SU-DHL-6 (cell line): ENCODE data around the gene EMILIN2.

Source experiments
- H2AFZ ChIP-seq: fragments of 200-600 bp; sonication (generic); 2 replicates; pipeline ENCODE4 v1.6.1; 2014; ENCODE audit warnings: low read depth, mild to moderate bottlenecking, moderate library complexity, mixed read lengths, antibody characterized with exemption, low read length; ENCODE audit not compliant: severe bottlenecking
- H3F3A ChIP-seq: fragments of 200-600 bp; shearing (Covaris generic); 2 replicates; pipeline ENCODE4 v1.6.0; 2016; ENCODE audit warnings: antibody characterized with exemption, mild to moderate bottlenecking; ENCODE audit not compliant: insufficient read depth
- H3K27ac ChIP-seq: fragments of 200-600 bp; sonication (generic); 2 replicates; pipeline ENCODE4 v1.5.1; 2016; ENCODE audit warnings: low read depth, mild to moderate bottlenecking, low read length, moderate library complexity, mixed read lengths
- H3K27me3 ChIP-seq: fragments of 200-600 bp; sonication (generic), shearing (Covaris generic); 2 replicates; pipeline ENCODE4 v1.6.0; 2014; ENCODE audit warnings: mild to moderate bottlenecking, low read length
- H3K36me3 ChIP-seq: fragments of 200-600 bp; sonication (generic); 2 replicates; pipeline ENCODE4 v1.6.1; 2014; ENCODE audit warnings: mild to moderate bottlenecking, low read length, mixed read lengths
- H3K4me2 ChIP-seq: fragments of 300-600, 200-600 bp; shearing (Covaris generic), sonication (generic); 2 replicates; pipeline ENCODE4 v1.6.0; 2014; ENCODE audit warnings: low read length, low read depth, mild to moderate bottlenecking; ENCODE audit not compliant: poor library complexity, severe bottlenecking
- H3K4me3 ChIP-seq: fragments of 200-600 bp; sonication (generic); 2 replicates; pipeline ENCODE4 v1.5.1; 2014; ENCODE audit warnings: antibody characterized with exemption, low read length, mild to moderate bottlenecking, mixed read lengths; ENCODE audit not compliant: insufficient read depth, poor library complexity, severe bottlenecking
- H3K79me2 ChIP-seq: fragments of 200-600 bp; sonication (generic); 2 replicates; pipeline ENCODE4 v1.6.1; 2014; ENCODE audit warnings: mild to moderate bottlenecking, low read length, moderate library complexity; ENCODE audit not compliant: insufficient read depth
- H3K9ac ChIP-seq: fragments of 200-600 bp; sonication (generic); 2 replicates; pipeline ENCODE4 v1.7.0; 2014; ENCODE audit warnings: mild to moderate bottlenecking, low read length
- H3K9me2 ChIP-seq: fragments of 200-600 bp; sonication (generic); replicated peaks from 2 replicates; pipeline ENCODE4 v1.6.1; 2014; ENCODE audit warnings: low read length; ENCODE audit not compliant: insufficient read depth
- H3K9me3 ChIP-seq: fragments of 200-600 bp; sonication (generic); 2 replicates; pipeline ENCODE4 v1.6.1; 2014; ENCODE audit warnings: low read length, mixed read lengths; ENCODE audit not compliant: insufficient read depth
- H4K20me1 ChIP-seq: fragments of 200-600 bp; sonication (generic); 2 replicates; pipeline ENCODE4 v1.6.1; 2014; ENCODE audit warnings: low read depth, mild to moderate bottlenecking, antibody characterized with exemption, low read length, moderate library complexity, mixed read lengths
- EZH2phosphoT487 ChIP-seq: fragments of 200-600 bp; sonication (generic), shearing (Covaris generic); conservative IDR thresholded peaks from 2 replicates; pipeline ENCODE4 v1.6.1; 2018; ENCODE audit warnings: mild to moderate bottlenecking, antibody characterized with exemption, low read length, moderate library complexity, mixed read lengths
- TF ChIP-seq, protein P1 (sequence below): fragments of 200-600 bp; sonication (generic); IDR thresholded peaks from one replicate; pipeline ENCODE4 v1.5.1; 2017; ENCODE audit warnings: antibody characterized with exemption, mild to moderate bottlenecking, low read length, moderate library complexity; ENCODE audit not compliant: insufficient read depth, poor library complexity, severe bottlenecking

Gene EMILIN2

DNA sequence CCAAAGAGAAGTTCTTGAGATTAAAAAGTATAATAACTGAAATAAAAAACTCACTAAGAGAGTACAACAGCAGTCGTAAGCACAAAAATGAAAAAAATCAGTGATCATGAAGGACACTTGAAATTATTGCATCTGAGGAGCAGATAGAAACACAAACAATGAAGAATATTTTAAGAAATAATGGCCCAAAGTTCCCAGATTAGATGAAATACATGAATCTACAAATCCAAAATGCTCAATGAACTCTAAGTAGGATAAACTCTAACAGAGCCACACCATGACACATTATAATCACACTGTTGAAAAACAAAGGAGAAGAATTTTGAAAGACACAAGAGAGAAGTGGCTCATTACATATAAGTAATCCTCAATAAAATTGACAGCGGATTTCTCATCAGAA, 31.9 kb upstream of the EMILIN2 start:
- no peaks in the 10 kb centered on the region for H3K36me3 ChIP-seq
- H3K9ac ChIP-seq, result no peak overlapping the region
- H3K79me2 ChIP-seq, result no peaks in the 10 kb centered on the region
- H3K4me3 ChIP-seq, result no peak overlapping the region
- H3K27me3 ChIP-seq, result no peaks in the 10 kb centered on the region
- no peaks in the 10 kb centered on the region for H4K20me1 ChIP-seq
- H3K9me3 ChIP-seq, result no peaks in the 10 kb centered on the region
- H3K4me2 ChIP-seq, result no peak overlapping the region
- H3K9me2 ChIP-seq, result no peaks in the 10 kb centered on the region
- TF ChIP-seq, protein P1, sequence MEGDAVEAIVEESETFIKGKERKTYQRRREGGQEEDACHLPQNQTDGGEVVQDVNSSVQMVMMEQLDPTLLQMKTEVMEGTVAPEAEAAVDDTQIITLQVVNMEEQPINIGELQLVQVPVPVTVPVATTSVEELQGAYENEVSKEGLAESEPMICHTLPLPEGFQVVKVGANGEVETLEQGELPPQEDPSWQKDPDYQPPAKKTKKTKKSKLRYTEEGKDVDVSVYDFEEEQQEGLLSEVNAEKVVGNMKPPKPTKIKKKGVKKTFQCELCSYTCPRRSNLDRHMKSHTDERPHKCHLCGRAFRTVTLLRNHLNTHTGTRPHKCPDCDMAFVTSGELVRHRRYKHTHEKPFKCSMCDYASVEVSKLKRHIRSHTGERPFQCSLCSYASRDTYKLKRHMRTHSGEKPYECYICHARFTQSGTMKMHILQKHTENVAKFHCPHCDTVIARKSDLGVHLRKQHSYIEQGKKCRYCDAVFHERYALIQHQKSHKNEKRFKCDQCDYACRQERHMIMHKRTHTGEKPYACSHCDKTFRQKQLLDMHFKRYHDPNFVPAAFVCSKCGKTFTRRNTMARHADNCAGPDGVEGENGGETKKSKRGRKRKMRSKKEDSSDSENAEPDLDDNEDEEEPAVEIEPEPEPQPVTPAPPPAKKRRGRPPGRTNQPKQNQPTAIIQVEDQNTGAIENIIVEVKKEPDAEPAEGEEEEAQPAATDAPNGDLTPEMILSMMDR, result no peak
- no peak for TF ChIP-seq EZH2phosphoT487
- no peak overlapping the region for H2AFZ ChIP-seq
- no peak overlapping the region for H3K27ac ChIP-seq
- H3F3A ChIP-seq, result no peaks in the 10 kb centered on the region

DNA sequence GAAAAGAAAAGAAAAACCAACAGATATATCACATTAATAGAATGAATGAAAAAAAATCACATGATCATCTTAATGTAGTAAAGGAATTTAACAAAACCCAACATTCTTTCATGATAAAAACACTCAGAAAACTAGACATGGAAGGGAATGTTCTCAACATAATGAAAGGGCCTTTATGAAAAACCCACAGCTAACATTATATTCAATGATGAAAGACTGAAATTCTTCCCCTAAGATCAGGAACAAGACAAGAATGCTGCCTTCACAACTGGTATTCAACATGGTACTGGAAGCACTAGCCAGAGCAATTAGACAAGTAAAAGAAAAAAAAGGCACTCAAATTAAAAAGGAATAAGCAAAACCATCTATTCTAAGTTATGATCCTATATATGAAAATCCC, 28.5 kb upstream of the EMILIN2 start:
- H3K4me2 ChIP-seq, result no peak overlapping the region
- no peak overlapping the region for H2AFZ ChIP-seq
- H3K9me2 ChIP-seq, result no peaks in the 10 kb centered on the region
- no peaks in the 10 kb centered on the region for H3K36me3 ChIP-seq
- H3K9me3 ChIP-seq, result no peaks in the 10 kb centered on the region
- no peaks in the 10 kb centered on the region for H4K20me1 ChIP-seq
- H3K4me3 ChIP-seq, result no peak overlapping the region
- H3K79me2 ChIP-seq, result no peaks in the 10 kb centered on the region
- H3K9ac ChIP-seq, result no peak overlapping the region
- no peaks in the 10 kb centered on the region for H3F3A ChIP-seq
- H3K27me3 ChIP-seq, result no peaks in the 10 kb centered on the region
- TF ChIP-seq, protein P1, result no peak
- no peak for TF ChIP-seq EZH2phosphoT487
- H3K27ac ChIP-seq, result no peak overlapping the region

DNA sequence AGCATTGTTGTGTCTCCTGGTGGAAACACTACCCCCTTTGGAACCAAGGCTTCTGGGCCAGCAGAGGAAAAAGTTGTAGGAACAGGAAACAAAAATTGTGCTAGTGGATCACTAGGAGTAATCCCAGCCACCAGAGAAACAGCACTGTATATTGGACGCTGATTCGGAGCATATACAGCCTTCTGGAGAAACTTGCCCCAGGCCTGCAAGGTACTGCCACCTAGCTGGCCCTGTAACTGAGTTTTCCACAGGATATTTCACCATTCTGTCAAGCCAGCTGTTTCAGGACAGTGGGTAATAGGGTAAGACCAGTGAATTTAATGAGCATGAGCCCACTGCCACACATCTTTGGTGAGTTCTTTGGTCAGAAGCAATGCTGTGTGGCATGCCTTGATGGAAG, 25.1 kb upstream of the EMILIN2 start:
- Histone ChIP-seq H3K9ac (no peak overlapping the region), H3F3A (no peaks in the 10 kb centered on the region), H4K20me1 (no peaks in the 10 kb centered on the region), H3K4me3 (no peak overlapping the region), H3K27me3 (no peaks in the 10 kb centered on the region), H3K27ac (no peak overlapping the region), H3K9me2 (no peaks in the 10 kb centered on the region), H3K4me2 (no peak overlapping the region), H3K9me3 (no peaks in the 10 kb centered on the region), H2AFZ (no peak overlapping the region), H3K36me3 (no peaks in the 10 kb centered on the region), H3K79me2 (no peaks in the 10 kb centered on the region)
- TF ChIP-seq EZH2phosphoT487, result no peak
- TF ChIP-seq, protein P1, result no peak
